GM19351 (cell line): Measurements from ENCODE around the gene FANCM.
A peak's percentile ranks its signal among the peaks of the same experiment; 100 is the strongest.

Experiments
- ATAC-seq: cut with Tn5 transposase; IDR thresholded peaks from one replicate; pipeline ENCODE4 v1.9.1; 2021; ENCODE audit warnings: mild to moderate bottlenecking, moderate library complexity; ENCODE audit not compliant: unreplicated experiment

FANCM gene

GRCh38 chr14:45135659-45136395 is at the start of gene FANCM:
Gene FANCM (plus strand): TSS chr14:45135930. CDS start chr14:45136032, 102 bp downstream.
- peak; percentile 30 for ATAC-seq

- ATAC-seq, result peak; percentile 84
Measured at GRCh38 chr14:45089813-45090212, 45.9 kb upstream of the FANCM start.

- no peak for ATAC-seq
Measured at GRCh38 chr14:45091710-45092109, 44.0 kb upstream of the FANCM start.

GRCh38 chr14:45094275-45094674 is 41.5 kb upstream of the FANCM start:
- ATAC-seq, result no peak

- ATAC-seq, result no peak
Measured at GRCh38 chr14:45095143-45095542, 40.6 kb upstream of the FANCM start.

- no peak for ATAC-seq
Measured at GRCh38 chr14:45096218-45096617, 39.5 kb upstream of the FANCM start.

GRCh38 chr14:45103806-45104205 is 31.9 kb upstream of the FANCM start:
- no peak for ATAC-seq

- no peak for ATAC-seq
Measured at GRCh38 chr14:45104561-45104960, 31.2 kb upstream of the FANCM start.

GRCh38 chr14:45112896-45113781 is 22.6 kb upstream of the FANCM start:
- no peak for ATAC-seq

GRCh38 chr14:45114327-45114726 is 21.4 kb upstream of the FANCM start:
- no peak for ATAC-seq

- ATAC-seq, result no peak
Measured at GRCh38 chr14:45118594-45118993, 17.1 kb upstream of the FANCM start.

GRCh38 chr14:45120096-45120495 is 15.6 kb upstream of the FANCM start:
- ATAC-seq, result peak; percentile 77

- no peak for ATAC-seq
Measured at GRCh38 chr14:45123271-45123670, 12.5 kb upstream of the FANCM start.

GRCh38 chr14:45125754-45126153 is 10.0 kb upstream of the FANCM start:
- no peak for ATAC-seq

- no peak for ATAC-seq
Measured at GRCh38 chr14:45128963-45129629, 6.6 kb upstream of the FANCM start.

- no peak for ATAC-seq
Measured at GRCh38 chr14:45133683-45134050, 2.1 kb upstream of the FANCM start.

- peak; percentile 85 for ATAC-seq
Measured at GRCh38 chr14:45134051-45134958, 1.4 kb upstream of the FANCM start, which contains the start of gene FKBP3. Gene FKBP3 (minus strand): TSS chr14:45134481. CDS start chr14:45134456, 25 bp downstream.

- ATAC-seq, result no peak
Measured at GRCh38 chr14:45135156-45135555, 574 bp upstream of the FANCM start.

GRCh38 chr14:45136399-45136798 is 669 bp downstream of the FANCM start:
- ATAC-seq, result no peak

- no peak for ATAC-seq
Measured at GRCh38 chr14:45140661-45141187, 5.0 kb downstream of the FANCM start.
